Measurements from ENCODE around the gene LGALS9.

LGALS9 gene

GRCh38 chr17:27621536-27621935 lies 9.5 kb upstream of the LGALS9 start:
- no peak overlapping the region for H3K4me2 ChIP-seq (ENCODE audit: insufficient read depth, low read length)
- no peak overlapping the region for H3K27ac ChIP-seq (ENCODE audit: low read length)
- TF ChIP-seq EZH2 (IDR thresholded peaks at IDR 0.05; ENCODE audit: borderline replicate concordance, low read depth, low read length, severe bottlenecking) (no peak), CTCF (IDR thresholded peaks at IDR 0.05; ENCODE audit: borderline replicate concordance, extremely low read depth, low read length, poor library complexity, severe bottlenecking) (no peak)
- peaks cover 6% of the 10 kb centered on the region for H3K4me1 ChIP-seq (ENCODE audit: insufficient read depth, low read length)
- H2AFZ ChIP-seq (ENCODE audit: low read depth, low read length): no peak overlapping the region
- no peak overlapping the region for H3K9ac ChIP-seq (ENCODE audit: low read depth, low read length)
- H3K9me3 ChIP-seq (ENCODE audit: insufficient read depth, low read length, severe bottlenecking): no peaks in the 10 kb centered on the region
- no peaks in the 10 kb centered on the region for H3K79me2 ChIP-seq (ENCODE audit: insufficient read depth, low read length)
- H3K36me3 ChIP-seq (ENCODE audit: insufficient read depth, low read length): no peaks in the 10 kb centered on the region
- H3K27me3 ChIP-seq (ENCODE audit: insufficient read depth, low read length, poor library complexity): no peaks in the 10 kb centered on the region
- no peaks in the 10 kb centered on the region for H4K20me1 ChIP-seq (ENCODE audit: insufficient read depth, low read length)
- ATAC-seq (ENCODE audit: insufficient read depth, low read depth) (no peak), DNase-seq (no peak)
- H3K4me3 ChIP-seq (ENCODE audit: low read depth in 1 of 2, low read length in 2 of 2): no peak overlapping the region

GRCh38 chr17:27621942-27622559 lies 8.9 kb upstream of the LGALS9 start:
- Histone ChIP-seq H3K27ac (ENCODE audit: low read length) (no peak overlapping the region), H2AFZ (ENCODE audit: low read depth, low read length) (no peak overlapping the region), H3K4me2 (ENCODE audit: insufficient read depth, low read length) (no peak overlapping the region), H3K4me3 (ENCODE audit: low read depth in 1 of 2, low read length in 2 of 2) (no peak overlapping the region), H3K27me3 (ENCODE audit: insufficient read depth, low read length, poor library complexity) (no peaks in the 10 kb centered on the region), H3K9me3 (ENCODE audit: insufficient read depth, low read length, severe bottlenecking) (no peaks in the 10 kb centered on the region), H4K20me1 (ENCODE audit: insufficient read depth, low read length) (no peaks in the 10 kb centered on the region), H3K36me3 (ENCODE audit: insufficient read depth, low read length) (no peaks in the 10 kb centered on the region), H3K79me2 (ENCODE audit: insufficient read depth, low read length) (no peaks in the 10 kb centered on the region), H3K4me1 (ENCODE audit: insufficient read depth, low read length) (peaks cover under 1% of the 10 kb centered on the region), H3K9ac (ENCODE audit: low read depth, low read length) (no peak overlapping the region)
- no peak for DNase-seq
- ATAC-seq (ENCODE audit: insufficient read depth, low read depth): no peak
- TF ChIP-seq CTCF (IDR thresholded peaks at IDR 0.05; ENCODE audit: borderline replicate concordance, extremely low read depth, low read length, poor library complexity, severe bottlenecking) (no peak), EZH2 (IDR thresholded peaks at IDR 0.05; ENCODE audit: borderline replicate concordance, low read depth, low read length, severe bottlenecking) (no peak)

- TF ChIP-seq CTCF (IDR thresholded peaks at IDR 0.05; ENCODE audit: borderline replicate concordance, extremely low read depth, low read length, poor library complexity, severe bottlenecking): no peak
- TF ChIP-seq EZH2 (IDR thresholded peaks at IDR 0.05; ENCODE audit: borderline replicate concordance, low read depth, low read length, severe bottlenecking): no peak
- H3K4me1 ChIP-seq (ENCODE audit: insufficient read depth, low read length): no peaks in the 10 kb centered on the region
- H4K20me1 ChIP-seq (ENCODE audit: insufficient read depth, low read length): no peaks in the 10 kb centered on the region
- H3K27ac ChIP-seq (ENCODE audit: low read length): no peak overlapping the region
- DNase-seq: no peak
- H3K36me3 ChIP-seq (ENCODE audit: insufficient read depth, low read length): no peaks in the 10 kb centered on the region
- no peak overlapping the region for H3K4me2 ChIP-seq (ENCODE audit: insufficient read depth, low read length)
- no peak for ATAC-seq (ENCODE audit: insufficient read depth, low read depth)
- H3K79me2 ChIP-seq (ENCODE audit: insufficient read depth, low read length): no peaks in the 10 kb centered on the region
- no peak overlapping the region for H2AFZ ChIP-seq (ENCODE audit: low read depth, low read length)
- H3K9me3 ChIP-seq (ENCODE audit: insufficient read depth, low read length, severe bottlenecking): no peaks in the 10 kb centered on the region
- H3K9ac ChIP-seq (ENCODE audit: low read depth, low read length): no peak overlapping the region
- H3K4me3 ChIP-seq (ENCODE audit: low read depth in 1 of 2, low read length in 2 of 2): no peak overlapping the region
- H3K27me3 ChIP-seq (ENCODE audit: insufficient read depth, low read length, poor library complexity): no peaks in the 10 kb centered on the region
Observed at GRCh38 chr17:27622986-27623385, 8.0 kb upstream of the LGALS9 start.
